NCI-H460 (cell line): Measurements from ENCODE around the gene TUNAR. TPM values are rescaled to one million over a fixed set of nuclear protein-coding genes. Genes with fewer than 3 reads are reported as not detected.

Experiments used
- DNase-seq: peaks from one replicate; pipeline ENCODE4 v3.0.0-alpha.2; 2016; ENCODE audit warnings: low read depth; ENCODE audit errors: extremely low read depth
- polyA plus RNA-seq: library from polyadenylated mRNA; depleted of rRNA; stranded (reverse); fragments of >200 nt; gene quantifications from 2 replicates; pipeline ENCODE4 v1.2.3, GENCODE V29; 2014; cell fraction: nucleus; rRNA removed
- total RNA-seq: library from RNA; depleted of rRNA; stranded (reverse); fragments of >200 nt; shearing (Covaris generic); gene quantifications from 2 replicates; pipeline ENCODE4 v1.2.3, GENCODE V29; 2014; rRNA removed

Gene TUNAR
- total RNA-seq = not detected in 2 replicates
- not detected in 2 replicates for polyA plus RNA-seq

DNA sequence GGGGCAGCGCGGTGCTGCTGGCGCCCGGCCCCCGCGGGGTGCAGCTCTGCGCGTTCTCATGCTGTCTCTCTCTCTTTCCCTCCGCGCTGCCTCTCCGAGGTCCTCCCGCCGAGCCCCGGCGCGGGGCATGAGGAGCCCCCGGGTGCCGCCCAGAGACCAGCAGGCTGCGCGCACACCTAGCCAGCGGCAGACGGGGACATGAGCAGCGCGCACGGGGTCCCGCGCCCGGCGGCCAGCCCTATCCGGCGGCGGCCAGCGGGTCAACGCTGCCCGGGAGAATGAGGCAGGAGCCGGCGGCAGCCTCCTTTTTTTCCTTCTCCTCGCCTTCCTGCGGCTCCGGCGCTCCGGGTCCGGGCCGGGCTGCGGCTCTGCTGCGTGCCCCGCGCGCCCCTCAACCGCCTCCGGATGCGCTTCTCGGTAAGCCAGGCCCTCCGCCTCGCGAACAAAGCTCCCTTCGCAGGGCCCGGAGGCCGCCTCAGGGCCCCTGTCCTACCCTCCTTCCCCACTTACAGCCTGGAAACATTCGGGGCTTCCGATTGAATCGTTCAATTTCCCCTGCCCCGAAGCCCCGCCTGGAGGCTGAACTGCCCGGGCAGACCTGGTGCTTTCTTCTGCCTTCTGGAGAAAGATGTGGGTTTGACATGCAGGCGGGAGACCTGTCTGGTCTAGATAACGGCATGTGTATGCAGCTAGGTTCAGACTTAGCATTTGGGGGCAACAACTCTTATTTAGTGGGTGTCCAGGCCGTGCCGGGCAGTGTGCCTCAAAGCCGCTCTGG is at the start of gene TUNAR:
TUNAR (plus strand) TSS at position 72 of the 778 bp plus-strand sequence.
- DNase-seq = no peak

GRCh38 chr14:95828649-95829265 is 47.9 kb upstream of the TUNAR start:
- no peak for DNase-seq

DNA sequence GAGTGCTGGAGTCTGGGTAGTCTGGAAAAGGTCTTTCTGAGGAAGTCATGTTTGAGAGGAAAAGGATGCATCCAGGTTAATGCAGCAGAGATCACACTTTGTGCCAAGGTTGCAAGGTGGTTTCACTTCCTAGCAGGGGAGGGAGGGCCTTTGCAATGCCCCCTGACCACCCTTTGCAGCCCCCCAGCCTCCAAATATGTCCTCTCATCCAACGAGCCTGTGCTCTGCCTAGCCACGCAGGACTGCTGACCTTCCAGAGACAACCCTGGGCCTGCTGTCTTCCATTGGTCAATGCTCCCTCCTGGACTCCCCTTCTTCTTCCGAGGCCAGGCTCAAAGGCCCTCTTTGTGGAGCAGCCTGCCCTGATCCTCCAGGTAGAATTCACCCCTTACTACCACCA is 47.3 kb upstream of the TUNAR start:
- DNase-seq = no peak

- DNase-seq = no peak
These were observed 46.2 kb upstream of the TUNAR start for GRCh38 chr14:95830386-95830785.

- no peak for DNase-seq
These were observed 45.6 kb upstream of the TUNAR start for GRCh38 chr14:95831041-95831440.

DNA sequence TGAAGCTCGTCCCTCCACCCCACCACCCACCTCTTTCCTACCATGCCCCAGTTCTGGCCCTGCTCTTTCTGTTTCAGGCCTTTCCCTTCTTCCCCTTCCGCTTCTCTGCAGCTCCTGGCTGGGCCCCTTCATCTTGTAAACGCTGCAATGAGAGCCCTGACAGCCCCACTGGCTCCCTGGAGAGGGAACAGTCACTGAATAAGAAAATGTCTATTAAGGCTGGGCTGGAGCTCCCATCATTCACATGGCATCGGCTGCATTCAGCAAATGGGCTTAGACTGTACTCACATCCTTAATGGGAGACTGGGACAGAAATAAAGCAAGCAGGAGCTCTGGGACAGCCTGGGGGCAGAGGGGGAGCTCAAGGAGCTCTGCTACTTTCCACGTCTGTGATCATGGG is 45.2 kb upstream of the TUNAR start:
- DNase-seq = no peak

GRCh38 chr14:95832012-95832411 is 44.6 kb upstream of the TUNAR start:
- DNase-seq = no peak

GRCh38 chr14:95833429-95833828 is 43.2 kb upstream of the TUNAR start:
- no peak for DNase-seq

GRCh38 chr14:95834496-95834895 is 42.1 kb upstream of the TUNAR start:
- no peak for DNase-seq

DNA sequence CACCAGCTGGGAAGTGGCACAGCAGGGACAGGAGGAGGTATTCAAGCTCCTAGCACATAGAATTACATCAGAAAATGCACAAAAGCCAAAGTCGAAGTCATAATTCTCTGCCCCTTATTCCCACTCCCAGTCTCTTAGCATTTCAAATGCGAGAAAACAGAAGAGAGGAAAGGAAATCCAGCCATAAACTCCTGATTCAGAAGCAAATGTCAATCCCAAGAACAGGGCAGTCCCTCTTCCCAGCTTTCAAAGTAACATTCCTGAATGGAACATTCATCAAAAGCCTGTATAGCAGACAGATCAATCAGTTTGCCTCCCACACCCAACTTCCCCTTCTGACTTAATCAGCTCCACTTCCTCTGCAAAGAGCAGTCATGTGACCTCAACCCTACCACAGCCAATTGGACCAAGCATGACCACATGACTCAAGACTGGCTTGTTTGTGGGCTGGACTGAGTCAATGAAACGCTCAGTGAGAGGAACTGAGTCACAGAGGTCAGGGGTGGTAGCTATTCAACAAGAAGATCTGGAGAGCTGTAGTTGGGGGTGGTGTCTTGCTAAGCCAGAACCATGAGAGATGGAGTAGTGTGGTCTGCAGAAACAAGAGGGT is 41.4 kb upstream of the TUNAR start:
- DNase-seq = no peak

DNA sequence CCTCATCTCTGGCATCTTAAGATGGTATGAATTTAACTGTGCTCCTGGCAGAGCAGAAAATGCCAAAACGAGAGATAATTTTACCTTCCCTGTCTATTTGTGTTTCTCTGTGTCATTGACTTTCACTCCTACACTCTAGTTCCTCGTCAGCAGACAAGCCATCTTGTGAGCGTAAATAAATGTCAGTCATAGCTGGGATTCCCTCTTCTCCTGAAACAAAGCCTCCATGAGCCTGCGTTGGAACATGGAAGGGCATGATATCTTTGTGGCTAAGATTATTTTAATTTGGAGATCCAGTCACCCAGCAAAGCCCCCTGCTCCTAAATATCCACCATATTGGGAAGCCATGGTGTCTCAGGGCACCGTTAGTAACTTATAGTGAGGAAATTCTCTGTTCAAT is 37.8 kb upstream of the TUNAR start:
- no peak for DNase-seq

DNA sequence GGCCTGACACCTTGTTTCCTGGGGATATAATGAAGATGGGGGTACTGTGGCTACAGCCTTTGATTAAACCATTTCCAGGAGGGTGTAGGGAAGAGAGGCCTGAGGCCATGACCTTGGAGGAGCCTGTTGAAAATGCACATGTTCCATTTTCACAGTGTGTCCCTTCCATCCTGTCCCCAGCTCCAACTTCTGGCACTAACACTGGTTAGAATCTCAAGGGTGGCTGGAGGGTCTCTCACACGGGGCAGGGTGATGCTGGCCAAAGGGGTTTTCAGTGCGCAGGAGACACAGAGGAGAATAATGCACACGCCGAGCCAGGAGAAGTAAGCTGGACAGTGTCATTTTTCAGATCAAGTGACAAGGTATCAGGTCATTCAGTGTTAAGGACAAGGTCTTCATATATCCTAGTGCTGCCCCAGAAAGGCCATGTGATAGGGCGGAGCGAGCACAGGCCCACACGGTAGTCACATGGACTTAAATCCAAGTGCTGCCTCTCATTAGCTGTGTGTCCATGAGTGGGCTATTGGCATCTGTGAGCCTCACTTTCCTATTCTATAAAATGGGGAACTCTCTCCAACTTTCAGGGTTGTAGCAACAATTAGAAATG is 36.4 kb upstream of the TUNAR start:
- no peak for DNase-seq

DNA sequence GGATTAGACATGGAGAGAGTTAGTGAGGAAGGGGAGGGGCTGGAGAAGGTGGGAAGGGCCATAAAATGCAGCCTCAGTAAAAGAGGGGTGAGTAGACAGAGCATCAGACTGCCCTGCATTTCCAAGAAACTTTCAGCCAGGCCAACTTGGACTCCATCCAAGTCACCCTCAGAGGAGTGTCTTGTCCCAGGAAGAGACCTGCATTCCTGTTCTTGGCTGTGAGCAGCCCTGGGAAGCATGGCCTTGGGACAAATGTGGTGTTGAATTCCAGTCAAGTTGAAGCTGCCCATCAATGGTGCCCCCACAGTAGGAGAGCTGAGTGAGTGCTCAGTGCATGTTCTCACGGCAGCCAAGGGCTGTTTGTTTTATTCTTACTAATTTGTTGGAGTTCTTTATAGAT is 35.0 kb upstream of the TUNAR start:
- DNase-seq = no peak

- DNase-seq = no peak
These were observed 26.9 kb upstream of the TUNAR start for GRCh38 chr14:95849761-95850160.

GRCh38 chr14:95850429-95850828 is 26.2 kb upstream of the TUNAR start:
- no peak for DNase-seq

- no peak for DNase-seq
These were observed 21.0 kb upstream of the TUNAR start for GRCh38 chr14:95855606-95856005.

- DNase-seq = no peak
These were observed 19.4 kb upstream of the TUNAR start for GRCh38 chr14:95857275-95857674.

GRCh38 chr14:95858893-95859292 is 17.7 kb upstream of the TUNAR start:
- no peak for DNase-seq

DNA sequence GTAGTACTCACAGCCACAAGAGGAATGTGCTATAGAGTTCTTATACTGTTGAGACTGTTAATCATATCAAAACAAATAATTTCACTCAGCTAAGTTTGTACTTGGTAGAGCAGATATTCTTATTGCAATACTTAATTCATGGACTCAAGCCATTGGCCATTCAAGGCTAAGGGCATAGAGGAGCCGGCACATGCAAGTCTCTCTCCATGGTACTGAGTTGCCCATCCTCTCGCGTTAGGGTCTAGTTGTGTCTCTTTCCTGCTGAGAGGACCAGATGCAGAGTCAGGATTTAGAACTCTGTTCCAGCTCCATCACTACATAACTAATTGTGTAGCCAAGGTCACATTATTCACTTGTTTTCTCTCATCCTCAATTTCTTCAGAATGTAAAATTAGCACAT is 14.4 kb upstream of the TUNAR start:
- no peak for DNase-seq

DNA sequence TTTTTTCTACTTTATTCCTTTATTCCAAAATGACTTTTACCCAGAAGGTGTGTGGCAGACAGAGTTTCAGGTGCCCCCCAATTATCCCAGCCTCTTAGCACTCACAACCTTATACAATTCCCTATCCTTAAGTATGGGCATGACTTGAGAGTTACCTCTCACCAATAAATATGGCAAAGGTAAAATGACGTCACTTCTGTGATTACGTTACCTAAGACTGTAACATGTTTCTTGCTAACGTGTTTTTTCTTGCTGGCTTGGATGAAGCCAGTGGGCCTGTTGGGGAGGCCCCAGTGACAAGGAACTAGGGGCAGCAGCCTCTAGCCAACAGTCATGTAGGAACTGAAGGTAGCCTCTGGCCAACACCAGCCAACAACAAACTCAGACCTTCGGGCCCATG is 13.3 kb upstream of the TUNAR start:
- DNase-seq = no peak

DNA sequence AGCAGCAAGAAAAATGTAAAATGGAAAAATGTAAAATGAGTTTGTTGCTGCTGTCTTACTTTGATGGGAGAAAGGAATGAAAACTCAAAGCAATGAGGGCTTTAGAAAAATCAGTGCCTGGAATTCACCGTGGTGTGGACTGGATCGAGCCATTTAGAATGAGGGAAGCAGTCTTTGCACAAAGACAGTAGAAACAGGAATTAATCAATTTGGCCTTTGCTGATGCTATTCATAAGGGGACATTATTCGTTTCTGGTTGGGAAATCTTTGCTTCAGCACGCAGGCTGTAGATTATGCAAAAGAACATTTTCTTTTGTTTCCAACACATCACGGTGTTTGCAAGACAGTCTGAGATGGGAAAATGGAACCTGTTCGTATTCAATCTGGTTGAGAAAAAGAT is 6.9 kb upstream of the TUNAR start:
- DNase-seq = no peak

- DNase-seq = no peak
These were observed 5.9 kb upstream of the TUNAR start for GRCh38 chr14:95870772-95871171.
